ENCODE data around the gene LRP1. TPM values are rescaled to one million over a fixed set of nuclear protein-coding genes. Genes with fewer than 3 reads are reported as not detected.
A peak's percentile ranks its signal among the peaks of the same experiment; 100 is the strongest.

LRP1 gene
- total RNA-seq, 1 donor from 2014 or later: 118 TPM

GRCh38 chr12:57205931-57206330 is 77.6 kb downstream of the LRP1 start:
- Histone ChIP-seq H3K27me3 (ENCODE audit: control insufficient read depth in 3 of 3, insufficient read depth in 3 of 3, low read length in 3 of 3) (peaks cover 0 to 13% (median 0%) of the 10 kb centered on the region in 3 donors), H3K4me1 (ENCODE audit: control insufficient read depth in 3 of 3, insufficient read depth in 3 of 3, low read length in 3 of 3) (peaks cover 0 to 2% (median 2%) of the 10 kb centered on the region in 3 donors), H3K27ac (ENCODE audit: low read depth, low read length) (no peak overlapping the region), H3K36me3 (ENCODE audit: control insufficient read depth in 3 of 3, insufficient read depth in 3 of 3, low read length in 3 of 3) (peaks cover 25 to 49% (median 36%) of the 10 kb centered on the region in 3 donors), H3K4me3 (ENCODE audit: low read length in 3 of 3) (no peak overlapping the region), H3K9ac (ENCODE audit: low read depth in 1 of 3, low read length in 3 of 3) (no peak overlapping the region), H3K9me3 (ENCODE audit: control insufficient read depth in 3 of 3, low read length in 3 of 3) (no peaks in the 10 kb centered on the region)

DNA sequence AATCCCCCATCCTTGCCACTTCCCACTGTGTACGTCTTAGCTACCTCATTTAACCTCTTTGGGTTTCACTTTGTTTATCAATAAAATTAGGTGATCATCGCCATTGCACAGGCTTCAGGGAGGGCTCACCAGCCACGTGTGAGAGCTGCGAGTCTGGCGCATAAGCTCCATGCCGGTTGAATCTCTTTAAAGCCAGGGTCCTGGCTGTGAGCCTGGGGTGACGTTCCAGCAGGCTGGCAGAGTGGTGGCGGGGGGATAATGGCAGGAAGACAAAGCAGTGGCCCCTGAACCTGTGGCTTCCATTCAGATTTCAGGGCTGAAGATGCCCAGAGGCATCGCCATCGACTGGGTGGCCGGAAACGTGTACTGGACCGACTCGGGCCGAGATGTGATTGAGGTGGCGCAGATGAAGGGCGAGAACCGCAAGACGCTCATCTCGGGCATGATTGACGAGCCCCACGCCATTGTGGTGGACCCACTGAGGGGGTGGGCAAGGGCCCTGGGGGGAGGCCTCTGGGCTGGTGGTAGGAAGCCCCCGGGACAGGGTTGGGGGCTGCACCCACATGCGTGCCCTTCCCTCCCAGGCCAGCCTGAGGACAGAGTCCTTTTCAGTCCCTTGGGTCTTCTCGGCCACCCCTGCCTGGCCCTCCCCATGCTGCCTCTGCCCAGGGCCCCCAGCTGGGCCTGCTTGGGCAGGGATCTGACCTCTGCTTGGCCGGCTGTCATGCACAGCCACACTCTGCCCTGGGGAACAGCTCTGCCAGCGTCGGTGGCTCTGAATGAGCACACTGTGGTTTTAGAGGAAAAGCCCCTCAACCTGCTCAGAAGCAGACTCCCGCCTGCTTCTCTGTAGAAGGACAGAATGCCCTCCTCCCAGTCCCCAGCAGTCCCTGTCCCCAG is 79.7 kb downstream of the LRP1 start:
- Histone ChIP-seq H3K9me3 (ENCODE audit: control insufficient read depth in 3 of 3, low read length in 3 of 3) (no peaks in the 10 kb centered on the region), H3K36me3 (ENCODE audit: control insufficient read depth in 3 of 3, insufficient read depth in 3 of 3, low read length in 3 of 3) (peaks cover 25 to 42% (median 27%) of the 10 kb centered on the region in 3 donors), H3K4me3 (ENCODE audit: low read length in 3 of 3) (no peak overlapping the region), H3K4me1 (ENCODE audit: control insufficient read depth in 3 of 3, insufficient read depth in 3 of 3, low read length in 3 of 3) (peaks cover 0 to 6% (median 0%) of the 10 kb centered on the region in 3 donors), H3K27ac (ENCODE audit: low read depth, low read length) (no peak overlapping the region), H3K9ac (ENCODE audit: low read depth in 1 of 3, low read length in 3 of 3) (no peak overlapping the region), H3K27me3 (ENCODE audit: control insufficient read depth in 3 of 3, insufficient read depth in 3 of 3, low read length in 3 of 3) (peaks cover 0 to 3% (median 0%) of the 10 kb centered on the region in 3 donors)

- H3K4me3 ChIP-seq (ENCODE audit: low read length in 3 of 3): no peak overlapping the region
- no peaks in the 10 kb centered on the region for H3K27me3 ChIP-seq (ENCODE audit: control insufficient read depth in 3 of 3, insufficient read depth in 3 of 3, low read length in 3 of 3)
- H3K9me3 ChIP-seq (ENCODE audit: control insufficient read depth in 3 of 3, low read length in 3 of 3): no peaks in the 10 kb centered on the region
- H3K9ac ChIP-seq (ENCODE audit: low read depth in 1 of 3, low read length in 3 of 3): no peak overlapping the region
- H3K27ac ChIP-seq (ENCODE audit: low read depth, low read length): no peak overlapping the region
- peaks cover 22 to 38% (median 23%) of the 10 kb centered on the region in 3 donors for H3K36me3 ChIP-seq (ENCODE audit: control insufficient read depth in 3 of 3, insufficient read depth in 3 of 3, low read length in 3 of 3)
- H3K4me1 ChIP-seq (ENCODE audit: control insufficient read depth in 3 of 3, insufficient read depth in 3 of 3, low read length in 3 of 3): peaks cover 4 to 12% (median 5%) of the 10 kb centered on the region in 3 donors
Measured at GRCh38 chr12:57208631-57209282, 80.5 kb downstream of the LRP1 start.

DNA sequence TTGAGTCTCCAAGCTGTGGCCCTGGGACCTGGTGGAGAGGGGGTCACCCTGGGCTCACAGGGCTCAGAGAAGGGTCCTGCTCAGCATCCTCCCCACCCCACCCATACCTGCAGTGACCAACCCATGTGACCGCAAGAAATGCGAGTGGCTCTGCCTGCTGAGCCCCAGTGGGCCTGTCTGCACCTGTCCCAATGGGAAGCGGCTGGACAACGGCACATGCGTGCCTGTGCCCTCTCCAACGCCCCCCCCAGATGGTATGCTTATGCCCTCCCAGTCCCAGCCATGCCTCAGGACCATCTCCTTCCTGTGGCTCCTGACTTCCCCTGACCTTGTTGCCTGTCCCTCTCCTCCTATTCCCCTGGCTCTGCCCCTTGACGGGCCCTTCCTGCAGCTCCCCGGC is 81.6 kb downstream of the LRP1 start:
- peaks cover 10 to 22% (median 16%) of the 10 kb centered on the region in 3 donors for H3K4me1 ChIP-seq (ENCODE audit: control insufficient read depth in 3 of 3, insufficient read depth in 3 of 3, low read length in 3 of 3)
- H3K9ac ChIP-seq (ENCODE audit: low read depth in 1 of 3, low read length in 3 of 3): no peak overlapping the region
- no peak overlapping the region for H3K27ac ChIP-seq (ENCODE audit: low read depth, low read length)
- peaks cover 4 to 11% (median 10%) of the 10 kb centered on the region in 3 donors for H3K27me3 ChIP-seq (ENCODE audit: control insufficient read depth in 3 of 3, insufficient read depth in 3 of 3, low read length in 3 of 3)
- H3K4me3 ChIP-seq (ENCODE audit: low read length in 3 of 3): no peak overlapping the region
- peaks cover 21 to 30% (median 23%) of the 10 kb centered on the region in 3 donors for H3K36me3 ChIP-seq (ENCODE audit: control insufficient read depth in 3 of 3, insufficient read depth in 3 of 3, low read length in 3 of 3)
- H3K9me3 ChIP-seq (ENCODE audit: control insufficient read depth in 3 of 3, low read length in 3 of 3): no peaks in the 10 kb centered on the region

DNA sequence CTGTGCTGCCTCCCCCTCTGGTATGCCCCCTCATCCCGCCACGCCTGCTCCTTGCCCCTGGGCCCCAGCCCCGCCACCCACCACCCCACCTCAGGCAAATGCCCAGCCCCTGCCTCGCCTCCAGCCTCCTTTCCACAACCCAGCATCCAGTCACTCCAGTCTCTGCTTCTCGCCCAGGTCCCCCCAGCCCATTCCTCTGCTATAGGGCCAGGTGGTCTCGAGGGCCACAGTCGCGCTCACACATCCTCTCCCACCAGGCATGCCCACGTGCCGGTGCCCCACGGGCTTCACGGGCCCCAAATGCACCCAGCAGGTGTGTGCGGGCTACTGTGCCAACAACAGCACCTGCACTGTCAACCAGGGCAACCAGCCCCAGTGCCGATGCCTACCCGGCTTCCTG is 82.2 kb downstream of the LRP1 start:
- Histone ChIP-seq H3K27me3 (ENCODE audit: control insufficient read depth in 3 of 3, insufficient read depth in 3 of 3, low read length in 3 of 3) (peaks cover 10 to 16% (median 15%) of the 10 kb centered on the region in 3 donors), H3K4me1 (ENCODE audit: control insufficient read depth in 3 of 3, insufficient read depth in 3 of 3, low read length in 3 of 3) (peaks cover 10 to 25% (median 21%) of the 10 kb centered on the region in 3 donors)

DNA sequence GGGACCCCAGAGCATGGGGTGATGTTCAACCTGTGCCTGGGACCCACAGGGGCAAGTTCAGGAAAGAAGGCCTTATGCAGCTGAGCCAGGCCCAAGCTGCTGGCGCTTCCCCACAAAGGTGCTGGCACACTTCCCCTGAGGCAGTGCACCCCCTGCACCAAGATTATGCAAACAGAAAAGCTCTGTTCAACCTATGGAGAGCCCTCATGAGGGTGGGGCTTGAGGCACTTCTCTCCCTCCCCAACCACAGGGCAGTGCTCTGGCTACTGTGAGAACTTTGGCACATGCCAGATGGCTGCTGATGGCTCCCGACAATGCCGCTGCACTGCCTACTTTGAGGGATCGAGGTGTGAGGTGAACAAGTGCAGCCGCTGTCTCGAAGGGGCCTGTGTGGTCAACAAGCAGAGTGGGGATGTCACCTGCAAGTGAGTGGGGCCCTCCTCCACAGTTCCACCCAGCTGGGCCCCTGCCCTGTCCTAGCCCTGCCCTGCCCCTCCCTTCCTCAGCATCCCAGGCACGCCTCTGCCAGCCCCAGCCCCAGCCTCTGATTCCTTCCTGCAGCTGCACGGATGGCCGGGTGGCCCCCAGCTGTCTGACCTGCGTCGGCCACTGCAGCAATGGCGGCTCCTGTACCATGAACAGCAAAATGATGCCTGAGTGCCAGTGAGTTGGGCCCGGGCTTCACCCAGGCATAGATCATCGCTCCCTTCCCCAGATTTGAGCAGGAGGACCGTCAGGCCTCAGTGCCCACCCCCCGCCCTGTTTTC is 82.8 kb downstream of the LRP1 start:
- Histone ChIP-seq H3K27me3 (ENCODE audit: control insufficient read depth in 3 of 3, insufficient read depth in 3 of 3, low read length in 3 of 3) (peaks cover 16 to 22% (median 22%) of the 10 kb centered on the region in 3 donors), H3K27ac (ENCODE audit: low read depth, low read length) (no peak overlapping the region), H3K9me3 (ENCODE audit: control insufficient read depth in 3 of 3, low read length in 3 of 3) (no peaks in the 10 kb centered on the region), H3K9ac (ENCODE audit: low read depth in 1 of 3, low read length in 3 of 3) (no peak overlapping the region), H3K36me3 (ENCODE audit: control insufficient read depth in 3 of 3, insufficient read depth in 3 of 3, low read length in 3 of 3) (peaks cover 14 to 26% (median 16%) of the 10 kb centered on the region in 3 donors), H3K4me1 (ENCODE audit: control insufficient read depth in 3 of 3, insufficient read depth in 3 of 3, low read length in 3 of 3) (peaks cover 15 to 30% (median 27%) of the 10 kb centered on the region in 3 donors), H3K4me3 (ENCODE audit: low read length in 3 of 3) (no peak overlapping the region)

More for the DNA sequence above, 82.2 kb downstream of the LRP1 start:
- H3K4me3 ChIP-seq (ENCODE audit: low read length in 3 of 3): no peak overlapping the region
- no peak overlapping the region for H3K27ac ChIP-seq (ENCODE audit: low read depth, low read length)
- H3K9ac ChIP-seq (ENCODE audit: low read depth in 1 of 3, low read length in 3 of 3): no peak overlapping the region
- H3K36me3 ChIP-seq (ENCODE audit: control insufficient read depth in 3 of 3, insufficient read depth in 3 of 3, low read length in 3 of 3): peaks cover 21 to 29% (median 23%) of the 10 kb centered on the region in 3 donors
- H3K9me3 ChIP-seq (ENCODE audit: control insufficient read depth in 3 of 3, low read length in 3 of 3): no peaks in the 10 kb centered on the region

GRCh38 chr12:57211791-57212700 is 83.8 kb downstream of the LRP1 start:
- no peaks in the 10 kb centered on the region for H3K9me3 ChIP-seq (ENCODE audit: control insufficient read depth in 3 of 3, low read length in 3 of 3)
- no peak overlapping the region for H3K9ac ChIP-seq (ENCODE audit: low read depth in 1 of 3, low read length in 3 of 3)
- no peak overlapping the region for H3K4me3 ChIP-seq (ENCODE audit: low read length in 3 of 3)
- peaks cover 18 to 33% (median 33%) of the 10 kb centered on the region in 3 donors for H3K4me1 ChIP-seq (ENCODE audit: control insufficient read depth in 3 of 3, insufficient read depth in 3 of 3, low read length in 3 of 3)
- H3K27ac ChIP-seq (ENCODE audit: low read depth, low read length): no peak overlapping the region
- peaks cover 22 to 30% (median 25%) of the 10 kb centered on the region in 3 donors for H3K27me3 ChIP-seq (ENCODE audit: control insufficient read depth in 3 of 3, insufficient read depth in 3 of 3, low read length in 3 of 3)
- H3K36me3 ChIP-seq (ENCODE audit: control insufficient read depth in 3 of 3, insufficient read depth in 3 of 3, low read length in 3 of 3): peaks cover 9 to 21% (median 10%) of the 10 kb centered on the region in 3 donors

- peak overlapping the region in 1 of 3 donors; percentile 25 for H3K9ac ChIP-seq (ENCODE audit: low read depth in 1 of 3, low read length in 3 of 3)
- H3K27ac ChIP-seq (ENCODE audit: low read depth, low read length): no peak overlapping the region
- no peaks in the 10 kb centered on the region for H3K9me3 ChIP-seq (ENCODE audit: control insufficient read depth in 3 of 3, low read length in 3 of 3)
- H3K4me3 ChIP-seq (ENCODE audit: low read length in 3 of 3): no peak overlapping the region
- peaks cover 24 to 40% (median 40%) of the 10 kb centered on the region in 3 donors for H3K4me1 ChIP-seq (ENCODE audit: control insufficient read depth in 3 of 3, insufficient read depth in 3 of 3, low read length in 3 of 3)
- peaks cover 9 to 18% (median 10%) of the 10 kb centered on the region in 3 donors for H3K36me3 ChIP-seq (ENCODE audit: control insufficient read depth in 3 of 3, insufficient read depth in 3 of 3, low read length in 3 of 3)
- H3K27me3 ChIP-seq (ENCODE audit: control insufficient read depth in 3 of 3, insufficient read depth in 3 of 3, low read length in 3 of 3): peaks cover 28 to 36% (median 31%) of the 10 kb centered on the region in 3 donors
Measured at GRCh38 chr12:57212701-57213057, 84.4 kb downstream of the LRP1 start.

Measured in skeletal muscle tissue (tissue), 4 donors.